OCI-LY1 (cell line): ENCODE measurements around the gene HNMT.
"Not testable (repeated sequence)": the region's sequence is repeated elsewhere in the genome, so short reads cannot be mapped to it uniquely, and the experiment has no call there.

Source experiments
- CTCF ChIP-seq: fragments of 200-600 bp; sonication (generic), shearing (Covaris generic); IDR thresholded peaks from 2 replicates; pipeline ENCODE4 v1.5.1; 2017; ENCODE audit warnings: mild to moderate bottlenecking, antibody characterized with exemption, low read length, moderate library complexity, mixed read lengths
- EZH2 ChIP-seq: fragments of 200-600 bp; sonication (generic), shearing (Covaris generic); IDR thresholded peaks from 2 replicates; pipeline ENCODE4 v1.8.0; 2017; ENCODE audit warnings: borderline replicate concordance, mixed run types, mild to moderate bottlenecking, antibody characterized with exemption, low read length, moderate library complexity, mixed read lengths

- not testable (repeated sequence) for TF ChIP-seq CTCF, EZH2
Measured at GRCh38 chr2:137995368-137995767, 31.1 kb downstream of the HNMT start.
